IMR-90 (cell line): ENCODE measurements around the gene BTF3. TPM values are rescaled to one million over a fixed set of nuclear protein-coding genes. Genes with fewer than 3 reads are reported as not detected.
"Not testable (repeated sequence)": the region's sequence is repeated elsewhere in the genome, so short reads cannot be mapped to it uniquely, and the experiment has no call there.

ENCODE experiments used
- ATAC-seq: fragments of 200-7000 bp; cut with Tn5 transposase; 2 replicates; pipeline ENCODE4 v1.9.1; 2020; ENCODE audit warnings: low read depth, mild to moderate bottlenecking, moderate library complexity
- BruUV-seq: library from RNA; stranded (reverse); fragments of 400-500 nt; replicated peaks from 2 replicates; lab custom pipeline; 2021; lab: Mats Ljungman, UMichigan
- CTCF ChIA-PET: fragments of 300-600 bp; formaldehyde crosslinking; extraction: SDS; loops from one replicate; lab custom pipeline; 2021; ENCODE audit warnings: antibody characterized with exemption; lab: Yijun Ruan, JAX
- POLR2A ChIA-PET: fragments of 300-600 bp; sonication (Branson Sonifier 250); formaldehyde crosslinking; loops from one replicate; lab custom pipeline; 2022; ENCODE audit warnings: antibody characterized with exemption; ENCODE audit not compliant: unreplicated experiment; lab: Charles Lee
- DNase-seq: peaks from one replicate; pipeline ENCODE4 v3.0.0; 2013
- H2AFZ ChIP-seq: replicated peaks from 2 replicates; pipeline ENCODE3; 2013; ENCODE audit warnings: low read length, mild to moderate bottlenecking; ENCODE audit not compliant: poor library complexity
- H2AK5ac ChIP-seq: 2 replicates; pipeline ENCODE4 v1.6.1; 2013; ENCODE audit warnings: low read depth, low read length, inconsistent platforms
- H2AK9ac ChIP-seq: replicated peaks from 2 replicates; pipeline ENCODE3; 2013; ENCODE audit warnings: mild to moderate bottlenecking, low read depth, low read length, moderate library complexity; ENCODE audit not compliant: poor library complexity
- H2BK120ac ChIP-seq: 2 replicates; pipeline ENCODE4 v1.6.1; 2013; ENCODE audit warnings: low read depth, low read length, inconsistent platforms
- H2BK15ac ChIP-seq: 3 replicates; pipeline ENCODE4 v1.6.1; 2013; ENCODE audit warnings: low read depth, low read length, inconsistent platforms
- H2BK20ac ChIP-seq: 2 replicates; pipeline ENCODE4 v1.6.1; 2013; ENCODE audit warnings: low read depth, mild to moderate bottlenecking, inconsistent platforms, low read length, moderate library complexity
- H2BK5ac ChIP-seq: 2 replicates; pipeline ENCODE4 v1.6.1; 2013; ENCODE audit warnings: mild to moderate bottlenecking, low read depth, low read length, inconsistent platforms; ENCODE audit not compliant: poor library complexity, severe bottlenecking
- H3K14ac ChIP-seq: replicated peaks from 2 replicates; pipeline ENCODE4 v1.6.1; 2013; ENCODE audit warnings: low read depth, low read length, inconsistent platforms
- H3K18ac ChIP-seq: 2 replicates; pipeline ENCODE4 v1.6.1; 2013; ENCODE audit warnings: low read depth, low read length, control low read depth
- H3K23ac ChIP-seq: 2 replicates; pipeline ENCODE4 v1.6.1; 2013; ENCODE audit warnings: low read depth, low read length, inconsistent platforms
- H3K27ac ChIP-seq: 2 replicates; pipeline ENCODE4 v1.5.1; 2013; ENCODE audit warnings: mild to moderate bottlenecking, control low read depth, low read length; ENCODE audit not compliant: insufficient read depth
- H3K27me3 ChIP-seq: 2 replicates; pipeline ENCODE4 v1.6.1; 2013; ENCODE audit warnings: low read length; ENCODE audit not compliant: control insufficient read depth, insufficient read depth
- H3K36me3 ChIP-seq: 2 replicates; pipeline ENCODE4 v1.6.1; 2013; ENCODE audit warnings: low read length, mixed read lengths; ENCODE audit not compliant: control insufficient read depth, insufficient read depth
- H3K4ac ChIP-seq: 2 replicates; pipeline ENCODE4 v1.6.1; 2013; ENCODE audit warnings: low read depth, low read length, inconsistent platforms
- H3K4me1 ChIP-seq: 2 replicates; pipeline ENCODE4 v1.6.1; 2013; ENCODE audit warnings: low read length, mixed read lengths; ENCODE audit not compliant: control insufficient read depth, insufficient read depth
- H3K4me2 ChIP-seq: 2 replicates; pipeline ENCODE4 v1.6.1; 2013; ENCODE audit warnings: low read depth, mild to moderate bottlenecking, control low read depth, low read length, moderate library complexity
- H3K4me3 ChIP-seq: 2 replicates; pipeline ENCODE4 v1.5.1; 2013; ENCODE audit warnings: low read depth, mild to moderate bottlenecking, control low read depth, low read length, moderate library complexity; ENCODE audit not compliant: insufficient read depth
- H3K56ac ChIP-seq: 2 replicates; pipeline ENCODE4 v1.6.1; 2013; ENCODE audit warnings: low read length, inconsistent platforms; ENCODE audit not compliant: insufficient read depth; ENCODE audit errors: extremely low read depth
- H3K79me1 ChIP-seq, 2 experiments: 2 replicates each; pipeline ENCODE4 v1.6.1; 2013; ENCODE audit warnings: low read length in 2 of 2, inconsistent platforms in 1 of 2, low read depth in 1 of 2
- H3K9ac ChIP-seq: 2 replicates; pipeline ENCODE4 v1.6.1; 2013; ENCODE audit warnings: low read depth, low read length, control low read depth
- H3K9me1 ChIP-seq: 2 replicates; pipeline ENCODE4 v1.6.1; 2013; ENCODE audit warnings: low read length, inconsistent platforms; ENCODE audit not compliant: insufficient read depth
- H3K9me3 ChIP-seq: 2 replicates; pipeline ENCODE4 v1.6.1; 2013; ENCODE audit warnings: low read length; ENCODE audit not compliant: control insufficient read depth, insufficient read depth
- H4K20me1 ChIP-seq: 2 replicates; pipeline ENCODE4 v1.6.1; 2013; ENCODE audit warnings: low read length, inconsistent platforms; ENCODE audit not compliant: insufficient read depth
- H4K5ac ChIP-seq: 2 replicates; pipeline ENCODE4 v1.6.1; 2013; ENCODE audit warnings: mild to moderate bottlenecking, low read depth, low read length, control low read depth
- H4K8ac ChIP-seq, 2 experiments: 2 replicates each; pipeline ENCODE4 v1.6.1; 2013; ENCODE audit warnings: low read depth in 2 of 2, low read length in 2 of 2, control low read depth in 1 of 2, inconsistent platforms in 1 of 2
- H4K91ac ChIP-seq: 2 replicates; pipeline ENCODE4 v1.6.1; 2013; ENCODE audit warnings: low read depth, low read length, inconsistent platforms; ENCODE audit not compliant: insufficient read depth
- RAD21 ChIP-seq: IDR thresholded peaks from 2 replicates; pipeline ENCODE4 v1.6.1; 2012; ENCODE audit warnings: low read length, improper control_type of control experiment
- WGBS, 2 experiments: methylation state at CpG; one replicate each; pipeline versions ENCODE4 v1.1.5 to v1.1.7; 2013; ENCODE audit warnings: missing lambda C conversion rate in 2 of 2; ENCODE audit not compliant: insufficient read length in 1 of 2; ENCODE audit errors: extremely low coverage in 2 of 2; 5-methylcytosine and 5-hydroxymethylcytosine counted together
- dilution Hi-C: fragments of 300-500 bp; cut with HindIII; formaldehyde crosslinking; loops from one replicate; pipeline ENCODE4 v1.14.3; 2018; ENCODE audit warnings: low sequenced_read_pairs; ENCODE audit not compliant: unreplicated experiment
- in situ Hi-C: fragments of 300-500 bp; cut with MboI; formaldehyde crosslinking; loops from 3 replicates; pipeline ENCODE4 v1.14.3; 2019; ENCODE audit warnings: low sequenced_read_pairs, inconsistent platforms, mixed read lengths
- intact Hi-C: fragments of 100-400 bp; cut with micrococcal nuclease; formaldehyde crosslinking; loops from 2 replicates; pipeline ENCODE4 v1.10.0; 2022
- polyA plus RNA-seq, 3 experiments: library from polyadenylated mRNA; depleted of rRNA; stranded (reverse); fragments of >200 nt; gene quantifications; 2 replicates each; pipeline ENCODE4 v1.2.3, GENCODE V29; 2012; ENCODE audit warnings: low replicate concordance in 1 of 3
- total RNA-seq: library from RNA; depleted of rRNA; stranded (reverse); fragments of >200 nt; gene quantifications from 2 replicates; pipeline ENCODE4 v1.2.3, GENCODE V29; 2012

Gene BTF3
- total and polyA plus RNA-seq, 2 of the 4 experiments (the other 2 are of a cell fraction): 225 to 443 TPM

- TF ChIP-seq RAD21: no peak
Measured at GRCh38 chr5:73486119-73486899, 11.9 kb upstream of the BTF3 start (continued).

DNA sequence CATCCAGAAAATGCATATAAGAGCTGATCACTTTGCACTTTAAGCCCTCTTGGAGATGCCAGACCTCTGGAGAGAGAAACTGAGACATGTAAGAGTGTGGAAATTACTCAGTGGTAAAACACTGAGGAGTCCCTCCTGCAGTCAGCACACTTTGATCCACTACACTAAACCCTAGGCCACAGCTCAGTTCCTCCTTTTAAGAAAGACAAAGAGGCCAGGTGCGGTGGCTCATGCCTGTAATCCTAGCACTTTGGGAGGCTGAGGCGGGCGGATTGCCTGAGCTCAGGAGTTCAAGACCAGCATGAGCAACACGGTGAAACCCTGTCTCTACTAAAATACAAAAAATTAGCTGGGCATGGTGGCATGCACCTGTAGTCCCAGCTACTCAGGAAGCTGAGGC lies 11.0 kb upstream of the BTF3 start:
- CTCF ChIA-PET: interaction anchor here (1.5 kb wide), 1 partner anchor 9 kb away, joined by 5 read pairs; no protein-coding TSS in a partner anchor
- H2AFZ ChIP-seq, H2BK120ac ChIP-seq, H3K9me3 ChIP-seq, H3K9ac ChIP-seq, ATAC-seq, H2BK20ac ChIP-seq, POLR2A ChIA-PET, H4K20me1 ChIP-seq, H3K4me3 ChIP-seq, H3K56ac ChIP-seq, H4K8ac ChIP-seq, H2AK5ac ChIP-seq, in situ Hi-C loops, H3K79me1 ChIP-seq, H3K4ac ChIP-seq, H2BK15ac ChIP-seq, H3K36me3 ChIP-seq, BruUV-seq, H3K4me1 ChIP-seq, H3K9me1 ChIP-seq, H3K27me3 ChIP-seq, H4K91ac ChIP-seq, dilution Hi-C loops, H2AK9ac ChIP-seq, H3K23ac ChIP-seq, DNase-seq, H2BK5ac ChIP-seq, H3K4me2 ChIP-seq, H4K5ac ChIP-seq, H3K27ac ChIP-seq, intact Hi-C loops, H3K14ac ChIP-seq, H3K18ac ChIP-seq: not testable (repeated sequence)
- 60% methylated on average over 3 of the region's 4 CpGs; no CpG with 5 or more reads in 1 of the 2 experiments for WGBS, 2 experiments
